ENCODE results near the gene PRR3.
"Not testable (repeated sequence)": the region's sequence is repeated elsewhere in the genome, so short reads cannot be mapped to it uniquely, and the experiment has no call there.

The PRR3 gene

GRCh38 chr6:30556906-30557682 is at the start of gene PRR3:
Gene PRR3, plus strand, starts transcription at chr6:30557295. Its CDS starts 50 bp downstream, at chr6:30557345.
- peak; percentile 93 for DNase-seq

GRCh38 chr6:30507849-30508827 is 49.0 kb upstream of the PRR3 start:
- DNase-seq, result no peak

- DNase-seq, result peak; percentile 75
Measured at GRCh38 chr6:30508890-30509736, 48.0 kb upstream of the PRR3 start.

- DNase-seq, result no peak
Measured at GRCh38 chr6:30510419-30511168, 46.5 kb upstream of the PRR3 start.

- DNase-seq, result no peak
Measured at GRCh38 chr6:30511169-30511546, 45.9 kb upstream of the PRR3 start.

GRCh38 chr6:30513451-30513850 is 43.6 kb upstream of the PRR3 start:
- DNase-seq, result no peak

- DNase-seq, result no peak
Measured at GRCh38 chr6:30515106-30515505, 42.0 kb upstream of the PRR3 start.

- DNase-seq, result peak; percentile 93
Measured at GRCh38 chr6:30515944-30516753, 40.9 kb upstream of the PRR3 start.

GRCh38 chr6:30516754-30517076 is 40.4 kb upstream of the PRR3 start:
- not testable (repeated sequence) for DNase-seq

- DNase-seq, result not testable (repeated sequence)
Measured at GRCh38 chr6:30517767-30518504, 39.2 kb upstream of the PRR3 start.

- peak; percentile 31 for DNase-seq
Measured at GRCh38 chr6:30518505-30519145, 38.5 kb upstream of the PRR3 start.

- DNase-seq, result no peak
Measured at GRCh38 chr6:30520522-30520921, 36.6 kb upstream of the PRR3 start.

GRCh38 chr6:30521082-30521481 is 36.0 kb upstream of the PRR3 start:
- DNase-seq, result not testable (repeated sequence)

GRCh38 chr6:30521952-30522351 is 35.1 kb upstream of the PRR3 start:
- not testable (repeated sequence) for DNase-seq

GRCh38 chr6:30526444-30526843 is 30.7 kb upstream of the PRR3 start:
- not testable (repeated sequence) for DNase-seq

- not testable (repeated sequence) for DNase-seq
Measured at GRCh38 chr6:30529349-30529875, 27.7 kb upstream of the PRR3 start.

- DNase-seq, result no peak
Measured at GRCh38 chr6:30530014-30530413, 27.1 kb upstream of the PRR3 start.

- DNase-seq, result peak; percentile 54
Measured at GRCh38 chr6:30533460-30534294, 23.4 kb upstream of the PRR3 start.

- DNase-seq, result no peak
Measured at GRCh38 chr6:30537931-30538330, 19.2 kb upstream of the PRR3 start.
